Measurements from ENCODE around the gene METTL26. TPM values are rescaled to one million over a fixed set of nuclear protein-coding genes. Genes with fewer than 3 reads are reported as not detected.

Gene METTL26
- total and polyA plus RNA-seq, 8 donors: 37.2 to 70.4 (median 54.5) TPM

DNA sequence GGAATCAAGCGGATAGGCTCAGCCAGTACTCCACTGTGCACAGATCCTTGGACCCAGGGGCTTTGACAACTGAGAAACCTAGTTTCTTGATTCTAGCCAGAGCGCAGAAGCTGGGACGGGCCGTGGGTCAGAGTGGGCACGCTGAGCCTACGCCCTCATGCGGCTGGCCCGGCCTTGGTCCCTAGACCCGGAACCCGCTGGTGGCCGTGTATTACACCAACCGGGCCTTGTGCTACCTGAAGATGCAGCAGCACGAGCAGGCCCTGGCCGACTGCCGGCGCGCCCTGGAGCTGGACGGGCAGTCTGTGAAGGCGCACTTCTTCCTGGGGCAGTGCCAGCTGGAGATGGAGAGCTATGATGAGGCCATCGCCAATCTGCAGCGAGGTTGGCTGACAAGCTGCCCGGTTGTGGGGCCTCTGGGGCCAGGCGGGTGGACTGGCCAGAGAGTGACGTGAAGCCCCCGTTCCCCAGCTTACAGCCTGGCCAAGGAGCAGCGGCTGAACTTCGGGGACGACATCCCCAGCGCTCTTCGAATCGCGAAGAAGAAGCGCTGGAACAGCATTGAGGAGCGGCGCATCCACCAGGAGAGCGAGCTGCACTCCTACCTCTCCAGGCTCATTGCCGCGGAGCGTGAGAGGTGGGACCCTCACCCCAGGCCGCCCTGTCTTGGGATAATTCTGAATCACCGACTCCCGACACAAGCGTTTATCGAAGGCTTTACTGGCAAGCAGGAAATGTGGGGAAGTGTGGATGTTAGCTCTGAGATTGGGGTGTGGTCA is 45.1 kb upstream of the METTL26 start:
- peak overlapping the region; percentile 62 to 70 for H3K4me3 ChIP-seq
- H3K27me3 ChIP-seq: peaks cover 0 to 15% of the 10 kb centered on the region in 2 donors
- peak overlapping the region; percentile 80 to 91 for H3K27ac ChIP-seq
- DNase-seq (peak in 1 of 4 donors; percentile 56), ATAC-seq (no peak)
- peaks cover 30 to 68% of the 10 kb centered on the region in 2 donors for H3K4me1 ChIP-seq
- no peaks in the 10 kb centered on the region for H3K9me3 ChIP-seq
- intact Hi-C loops (cut with DNase I): no loop called here
- peaks cover 0 to 35% of the 10 kb centered on the region in 2 donors for H3K36me3 ChIP-seq
- TF ChIP-seq, protein P1, sequence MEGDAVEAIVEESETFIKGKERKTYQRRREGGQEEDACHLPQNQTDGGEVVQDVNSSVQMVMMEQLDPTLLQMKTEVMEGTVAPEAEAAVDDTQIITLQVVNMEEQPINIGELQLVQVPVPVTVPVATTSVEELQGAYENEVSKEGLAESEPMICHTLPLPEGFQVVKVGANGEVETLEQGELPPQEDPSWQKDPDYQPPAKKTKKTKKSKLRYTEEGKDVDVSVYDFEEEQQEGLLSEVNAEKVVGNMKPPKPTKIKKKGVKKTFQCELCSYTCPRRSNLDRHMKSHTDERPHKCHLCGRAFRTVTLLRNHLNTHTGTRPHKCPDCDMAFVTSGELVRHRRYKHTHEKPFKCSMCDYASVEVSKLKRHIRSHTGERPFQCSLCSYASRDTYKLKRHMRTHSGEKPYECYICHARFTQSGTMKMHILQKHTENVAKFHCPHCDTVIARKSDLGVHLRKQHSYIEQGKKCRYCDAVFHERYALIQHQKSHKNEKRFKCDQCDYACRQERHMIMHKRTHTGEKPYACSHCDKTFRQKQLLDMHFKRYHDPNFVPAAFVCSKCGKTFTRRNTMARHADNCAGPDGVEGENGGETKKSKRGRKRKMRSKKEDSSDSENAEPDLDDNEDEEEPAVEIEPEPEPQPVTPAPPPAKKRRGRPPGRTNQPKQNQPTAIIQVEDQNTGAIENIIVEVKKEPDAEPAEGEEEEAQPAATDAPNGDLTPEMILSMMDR (IDR thresholded peaks at IDR 0.05): no peak

DNA sequence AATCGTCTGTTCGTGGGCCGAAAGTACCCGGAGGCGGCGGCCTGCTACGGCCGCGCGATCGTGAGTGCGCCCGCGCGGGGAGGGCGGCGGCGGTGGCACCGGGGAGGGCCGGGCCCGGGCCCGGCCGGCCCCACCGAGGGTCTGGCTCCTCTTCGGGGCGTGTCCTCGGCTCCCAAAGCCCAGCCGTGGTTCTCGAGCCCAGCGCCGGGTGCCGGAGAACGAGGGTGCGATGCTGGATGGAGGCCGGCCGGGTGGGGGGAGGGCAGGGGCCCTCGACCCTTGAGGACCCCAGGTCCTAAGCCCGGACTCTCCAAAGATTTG is 44.5 kb upstream of the METTL26 start:
- intact Hi-C loops (cut with DNase I): no loop called here
- ATAC-seq (no peak), DNase-seq (no peak)
- Histone ChIP-seq H3K36me3 (peaks cover 0 to 31% of the 10 kb centered on the region in 2 donors), H3K27ac (peak overlapping the region; percentile 80 to 91), H3K4me1 (peaks cover 30 to 64% of the 10 kb centered on the region in 2 donors), H3K4me3 (peak overlapping the region; percentile 62 to 70), H3K9me3 (no peaks in the 10 kb centered on the region), H3K27me3 (peaks cover 0 to 21% of the 10 kb centered on the region in 2 donors)
- TF ChIP-seq, protein P1 (IDR thresholded peaks at IDR 0.05): no peak

DNA sequence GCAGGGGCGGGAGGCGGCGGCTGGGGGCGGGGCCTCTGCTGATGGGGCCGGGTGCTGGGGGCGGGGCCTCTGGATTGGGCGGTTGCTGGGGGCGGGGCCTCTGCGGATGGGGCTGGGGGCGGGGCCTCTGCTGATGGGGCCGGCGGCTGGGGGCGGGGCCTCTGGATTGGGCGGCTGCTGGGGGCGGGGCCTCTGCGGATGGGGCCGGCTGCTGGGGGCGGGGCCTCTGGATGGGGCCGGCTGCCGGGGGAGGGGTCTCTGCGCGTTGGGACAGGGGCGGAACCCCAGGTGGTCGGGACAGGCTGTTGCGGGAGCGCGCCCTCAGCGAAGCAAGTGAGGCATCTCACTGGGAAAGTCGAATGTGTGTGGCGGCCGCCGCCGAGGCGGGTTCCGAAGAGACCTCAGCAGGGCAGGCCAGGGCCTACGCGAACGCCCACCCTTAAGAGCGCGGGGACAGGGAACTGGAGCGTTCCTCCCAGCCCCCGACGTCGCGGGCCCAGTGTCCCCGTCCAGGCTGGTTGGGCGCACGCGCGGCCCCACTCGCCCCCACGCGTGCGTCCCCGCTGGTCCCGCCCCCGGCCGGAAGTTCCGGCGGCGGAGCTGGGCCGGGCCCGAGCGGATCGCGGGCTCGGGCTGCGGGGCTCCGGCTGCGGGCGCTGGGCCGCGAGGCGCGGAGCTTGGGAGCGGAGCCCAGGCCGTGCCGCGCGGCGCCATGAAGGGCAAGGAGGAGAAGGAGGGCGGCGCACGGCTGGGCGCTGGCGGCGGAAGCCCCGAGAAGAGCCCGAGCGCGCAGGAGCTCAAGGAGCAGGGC is 43.9 kb upstream of the METTL26 start, which contains the start of gene STUB1:
TSS of gene STUB1 (plus strand) at position 597 of the 811 bp plus-strand sequence. CDS start at position 713, 116 bp downstream.
- Histone ChIP-seq H3K9me3 (no peaks in the 10 kb centered on the region), H3K27ac (peak within 1 kb of the TSS; percentile 80 to 91), H3K4me3 (peak within 1 kb of the TSS; percentile 62 to 70), H3K4me1 (peaks cover 33 to 65% of the 10 kb centered on the region in 2 donors), H3K36me3 (peaks cover 0 to 25% of the 10 kb centered on the region in 2 donors), H3K27me3 (peaks cover 0 to 26% of the 10 kb centered on the region in 2 donors)
- intact Hi-C loops (cut with DNase I): no loop called here
- TF ChIP-seq, protein P1 (IDR thresholded peaks at IDR 0.05): no peak
- peak; percentile 80 for ATAC-seq
- DNase-seq: peak; percentile 80 to 94 (median 88)

GRCh38 chr16:678858-679813 is 43.0 kb upstream of the METTL26 start:
- H3K9me3 ChIP-seq: no peaks in the 10 kb centered on the region
- DNase-seq (peak in 3 of 4 donors; percentile 80 to 89 (median 80)), ATAC-seq (peak; percentile 25)
- intact Hi-C loops (cut with DNase I): no loop called here
- peaks cover 0 to 30% of the 10 kb centered on the region in 2 donors for H3K36me3 ChIP-seq
- H3K27me3 ChIP-seq: peaks cover 0 to 33% of the 10 kb centered on the region in 2 donors
- peaks cover 30 to 68% of the 10 kb centered on the region in 2 donors for H3K4me1 ChIP-seq
- peak overlapping the region; percentile 65 to 67 for H3K27ac ChIP-seq
- TF ChIP-seq, protein P1 (IDR thresholded peaks at IDR 0.05): no peak
- H3K4me3 ChIP-seq: peak overlapping the region; percentile 34 to 70

Measured in left lung (tissue), 10 donors.